SHP77 (cell line): ENCODE results near the gene MPPE1.
"Not testable (repeated sequence)": the region's sequence is repeated elsewhere in the genome, so short reads cannot be mapped to it uniquely, and the experiment has no call there.

ENCODE experiments used
- DNase-seq, 2 experiments: peaks; one replicate each; lab custom pipeline; 2025; lab: John Stamatoyannopoulos, UW

The MPPE1 gene

DNA sequence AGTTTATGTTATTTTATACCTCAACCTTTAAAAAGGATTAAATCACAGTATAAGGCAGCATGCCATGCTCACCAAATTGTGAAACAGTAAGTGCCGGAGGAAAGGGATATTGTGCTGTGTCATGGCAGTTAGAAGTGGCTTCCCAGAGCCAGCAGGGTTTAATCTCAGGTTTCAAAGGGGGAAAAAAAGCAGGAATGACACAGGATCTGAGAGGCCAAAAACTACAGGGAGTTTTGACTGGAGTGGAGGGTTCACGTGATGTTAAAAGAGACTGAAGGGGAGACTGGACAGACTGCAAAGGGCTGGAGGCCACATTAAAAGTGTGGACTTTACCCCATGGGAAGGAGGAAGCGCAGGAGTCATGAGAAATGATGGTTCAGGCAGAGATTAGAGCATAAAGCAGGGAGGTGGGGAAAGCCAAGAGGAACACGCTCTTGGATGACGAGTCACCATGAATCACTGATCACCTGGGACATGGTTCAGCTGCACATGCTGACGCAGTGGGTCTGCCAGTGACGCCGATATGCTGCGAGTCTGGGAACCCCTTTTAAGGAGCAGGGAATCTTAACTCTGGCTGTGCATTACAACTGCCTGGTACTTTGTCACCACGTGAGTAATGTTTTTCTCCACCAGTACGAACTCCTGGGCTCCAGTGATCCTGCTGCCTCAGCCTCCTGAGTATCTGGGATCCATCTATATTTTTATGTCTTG is 50.8 kb downstream of the MPPE1 start:
- peak; percentile 78 to 82 for DNase-seq

DNA sequence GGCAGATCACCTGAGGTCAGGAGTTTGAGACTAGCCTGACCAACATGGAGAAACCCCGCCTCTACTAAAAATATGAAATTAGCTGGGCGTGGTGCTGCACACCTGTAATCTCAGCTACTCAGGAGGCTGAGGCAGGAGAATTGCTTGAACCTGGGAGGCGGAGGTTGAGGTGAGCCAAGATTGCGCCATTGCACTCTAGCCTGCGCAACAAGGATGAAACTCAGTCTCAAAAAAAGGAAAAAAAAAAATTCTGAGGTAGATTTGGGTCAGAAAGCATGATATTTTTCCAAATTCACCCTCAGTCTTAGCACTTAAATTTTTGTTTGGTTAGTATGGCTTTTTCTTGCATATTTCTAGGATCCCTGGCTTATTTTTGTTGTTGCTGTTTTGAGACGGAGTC is 53.6 kb downstream of the MPPE1 start:
- DNase-seq = not testable (repeated sequence)

- no peak for DNase-seq
These were observed 56.2 kb downstream of the MPPE1 start for GRCh38 chr18:11851806-11852337.

DNA sequence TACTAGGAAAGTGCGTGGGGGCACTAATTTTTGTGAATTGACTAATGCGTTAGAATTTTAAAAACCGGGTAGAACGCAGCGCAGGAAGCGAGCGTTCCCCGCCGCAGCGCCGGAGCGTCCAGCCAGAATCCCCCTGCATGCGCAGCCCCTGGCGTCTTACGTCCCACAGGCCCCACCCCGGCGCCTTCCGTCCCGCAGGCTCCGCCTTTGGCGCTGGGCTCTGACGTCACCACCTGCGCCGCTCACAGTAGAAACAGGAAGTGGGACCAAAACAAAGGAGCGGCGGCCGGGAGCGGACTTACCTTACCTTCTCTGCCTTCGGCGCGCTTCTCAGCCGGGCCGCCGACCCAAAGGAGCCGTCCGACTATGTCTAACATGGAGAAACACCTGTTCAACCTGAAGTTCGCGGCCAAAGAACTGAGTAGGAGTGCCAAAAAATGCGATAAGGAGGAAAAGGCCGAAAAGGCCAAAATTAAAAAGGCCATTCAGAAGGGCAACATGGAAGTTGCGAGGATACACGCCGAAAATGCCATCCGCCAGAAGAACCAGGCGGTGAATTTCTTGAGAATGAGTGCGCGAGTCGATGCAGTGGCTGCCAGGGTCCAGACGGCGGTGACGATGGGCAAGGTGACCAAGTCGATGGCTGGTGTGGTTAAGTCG is 56.8 kb downstream of the MPPE1 start, which contains the start of gene CHMP1B:
Gene CHMP1B (plus strand): TSS at position 268 of the 660 bp plus-strand sequence. CDS start 99 bp downstream, at position 367.
- peak; percentile 89 to 91 for DNase-seq

- DNase-seq = peak in 1 of 2 experiments; percentile 6
These were observed 57.3 kb downstream of the MPPE1 start for GRCh38 chr18:11850821-11851145.

GRCh38 chr18:11849841-11850634 is 58.1 kb downstream of the MPPE1 start:
- peak; percentile 51 to 67 for DNase-seq

GRCh38 chr18:11849279-11849678 is 58.8 kb downstream of the MPPE1 start:
- no peak for DNase-seq

DNA sequence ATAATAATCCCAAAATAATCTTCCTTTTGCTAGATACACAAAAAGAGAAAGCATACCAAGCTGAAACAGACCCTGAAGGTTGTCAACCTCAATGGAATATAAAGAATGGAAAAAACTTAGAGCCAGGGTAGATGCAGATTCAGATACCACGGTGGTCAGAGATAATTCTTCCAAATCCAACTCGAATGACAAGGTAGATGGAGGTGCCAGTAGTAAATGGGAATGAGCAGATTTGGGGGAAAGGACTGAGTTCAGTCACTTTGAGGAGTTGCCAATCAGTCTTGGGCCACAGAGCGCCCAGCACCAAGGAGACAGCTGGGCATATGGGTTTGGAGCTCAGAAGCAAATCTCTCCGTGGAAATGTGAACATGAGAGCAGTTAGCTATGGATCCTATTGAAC is 60.3 kb downstream of the MPPE1 start:
- no peak for DNase-seq

DNA sequence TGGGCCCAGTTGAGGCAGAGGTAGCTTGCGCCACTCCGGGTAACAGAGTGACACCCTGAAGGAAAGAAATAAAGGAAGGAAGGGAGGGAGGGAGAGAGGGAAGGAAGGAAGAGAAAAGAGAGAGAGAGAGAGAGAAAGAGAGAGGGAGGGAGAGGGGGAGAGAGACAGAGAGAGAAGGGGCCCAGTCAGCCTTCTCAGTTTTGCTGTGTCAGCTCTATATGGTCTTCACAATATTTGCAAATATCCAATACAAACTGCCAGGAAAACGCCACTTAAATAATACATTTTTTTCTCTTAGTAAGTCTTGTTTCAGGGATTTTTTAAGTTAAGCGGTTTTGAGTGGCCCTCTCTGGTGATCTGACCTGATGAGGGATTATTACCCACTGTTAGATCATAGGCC is 62.5 kb downstream of the MPPE1 start:
- no peak for DNase-seq

DNA sequence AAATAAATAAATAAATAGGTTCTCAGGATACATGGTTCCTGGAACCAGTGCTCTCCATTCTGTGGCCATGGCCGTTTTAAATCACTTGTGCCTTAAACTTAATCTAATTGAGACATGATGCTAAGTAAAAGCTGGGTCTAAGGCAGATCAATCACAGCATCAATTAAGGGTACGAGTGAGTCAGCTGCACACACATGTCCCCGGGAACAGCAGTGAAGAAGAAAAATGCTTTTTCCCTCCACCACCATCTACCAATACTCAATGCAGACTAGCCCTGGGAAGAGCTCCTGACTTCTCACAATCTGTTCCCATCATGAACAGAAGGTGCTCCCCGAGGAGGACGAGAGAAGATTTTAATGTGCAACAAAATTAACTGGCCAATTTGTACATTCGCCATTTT is 63.7 kb downstream of the MPPE1 start:
- no peak for DNase-seq

GRCh38 chr18:11842562-11842961 is 65.6 kb downstream of the MPPE1 start:
- DNase-seq = peak; percentile 26 to 36

DNA sequence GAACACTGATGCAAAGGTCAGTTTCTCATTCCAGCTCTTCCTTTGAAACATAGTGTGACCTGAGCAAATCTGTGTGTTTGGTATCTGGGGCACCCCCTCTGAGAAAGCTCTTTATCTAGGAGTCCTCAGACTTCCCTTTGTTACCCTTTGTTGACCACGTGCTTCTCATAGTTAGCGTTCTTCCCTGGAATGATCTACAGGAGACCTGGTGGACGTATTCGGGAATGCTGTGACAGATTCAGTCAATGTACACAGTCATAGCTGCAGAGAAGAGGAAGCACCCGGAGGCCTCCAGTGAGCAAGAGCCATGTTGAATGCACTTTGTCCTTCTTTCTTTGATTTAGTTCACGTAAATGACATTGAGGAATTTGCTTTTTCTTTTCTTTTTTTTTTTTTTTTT is 67.6 kb downstream of the MPPE1 start:
- no peak for DNase-seq

DNA sequence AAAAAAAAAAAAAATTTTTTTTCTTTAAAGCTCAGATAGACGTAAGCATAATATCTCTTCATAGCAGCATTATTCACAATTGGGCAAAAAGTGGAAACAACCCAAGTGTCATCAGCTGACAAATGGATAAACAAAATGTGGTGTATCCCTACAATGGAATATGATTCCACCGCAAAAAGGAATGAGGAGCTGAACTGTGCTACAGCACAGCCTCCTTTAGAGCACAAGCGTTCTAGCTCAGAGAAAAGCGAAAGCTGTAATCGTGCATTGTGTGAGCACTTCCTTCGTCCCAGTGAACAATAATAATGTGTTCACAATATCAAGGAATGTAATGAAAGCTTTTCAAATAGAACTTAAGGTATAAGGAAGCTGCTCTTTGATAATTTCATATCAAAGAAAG is 68.6 kb downstream of the MPPE1 start:
- no peak for DNase-seq

DNA sequence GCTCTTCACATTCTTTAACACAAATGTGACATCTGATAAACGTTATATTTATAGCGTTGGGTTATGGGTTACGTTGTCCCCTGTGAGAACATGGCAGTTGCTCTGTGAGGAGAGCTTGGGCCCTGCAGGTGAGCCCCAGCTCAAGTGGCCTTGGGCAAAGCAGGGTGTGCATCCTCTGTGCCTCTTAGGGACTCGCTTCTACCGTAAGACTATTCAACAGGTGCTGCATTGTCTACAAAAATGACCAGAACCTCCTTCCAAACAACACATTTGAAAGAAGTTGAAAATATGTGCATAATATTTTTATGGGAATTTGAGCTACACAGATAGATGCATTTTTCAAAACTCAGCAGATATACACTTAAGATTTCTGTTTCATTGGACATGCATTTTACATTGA is 73.3 kb downstream of the MPPE1 start:
- no peak for DNase-seq
